HG02798 (cell line): ENCODE data around the gene GCG.

Experiments used
- ATAC-seq: cut with Tn5 transposase; IDR thresholded peaks from one replicate; pipeline ENCODE4 v1.9.1; 2021; ENCODE audit warnings: mild to moderate bottlenecking; ENCODE audit not compliant: unreplicated experiment, poor library complexity

Gene GCG

GRCh38 chr2:162153608-162154224 lies 1.7 kb upstream of the GCG start:
- ATAC-seq, result peak; percentile 99

GRCh38 chr2:162149940-162150339 lies 2.1 kb downstream of the GCG start:
- no peak for ATAC-seq

- no peak for ATAC-seq
Observed at GRCh38 chr2:162149466-162149865, 2.6 kb downstream of the GCG start.

- no peak for ATAC-seq
Observed at GRCh38 chr2:162148956-162149355, 3.1 kb downstream of the GCG start.

GRCh38 chr2:162143969-162144368 lies 8.1 kb downstream of the GCG start:
- ATAC-seq, result no peak

- ATAC-seq, result no peak
Observed at GRCh38 chr2:162138310-162138709, 13.7 kb downstream of the GCG start.

GRCh38 chr2:162127422-162127821 lies 24.6 kb downstream of the GCG start:
- no peak for ATAC-seq

- ATAC-seq, result no peak
Observed at GRCh38 chr2:162126527-162126926, 25.5 kb downstream of the GCG start.

- ATAC-seq, result peak; percentile 78
Observed at GRCh38 chr2:162126111-162126519, 25.9 kb downstream of the GCG start.

GRCh38 chr2:162125138-162125537 lies 26.9 kb downstream of the GCG start:
- no peak for ATAC-seq

GRCh38 chr2:162123806-162124758 lies 28.0 kb downstream of the GCG start:
- no peak for ATAC-seq

- no peak for ATAC-seq
Observed at GRCh38 chr2:162118166-162119031, 33.6 kb downstream of the GCG start.

- no peak for ATAC-seq
Observed at GRCh38 chr2:162116352-162116751, 35.7 kb downstream of the GCG start.

- no peak for ATAC-seq
Observed at GRCh38 chr2:162115076-162115475, 37.0 kb downstream of the GCG start.

- ATAC-seq, result no peak
Observed at GRCh38 chr2:162114271-162114670, 37.8 kb downstream of the GCG start.

- no peak for ATAC-seq
Observed at GRCh38 chr2:162113776-162114168, 38.3 kb downstream of the GCG start.

GRCh38 chr2:162113088-162113775 lies 38.8 kb downstream of the GCG start:
- no peak for ATAC-seq

GRCh38 chr2:162111958-162112850 lies 39.8 kb downstream of the GCG start:
- no peak for ATAC-seq

GRCh38 chr2:162107361-162107901 lies 44.6 kb downstream of the GCG start:
- no peak for ATAC-seq
